ENCODE measurements around the gene MARK3. TPM values are rescaled to one million over a fixed set of nuclear protein-coding genes. Genes with fewer than 3 reads are reported as not detected.

The MARK3 gene
- polyA plus RNA-seq, 3 donors: 29.3 to 163 (median 44.7) TPM

DNA sequence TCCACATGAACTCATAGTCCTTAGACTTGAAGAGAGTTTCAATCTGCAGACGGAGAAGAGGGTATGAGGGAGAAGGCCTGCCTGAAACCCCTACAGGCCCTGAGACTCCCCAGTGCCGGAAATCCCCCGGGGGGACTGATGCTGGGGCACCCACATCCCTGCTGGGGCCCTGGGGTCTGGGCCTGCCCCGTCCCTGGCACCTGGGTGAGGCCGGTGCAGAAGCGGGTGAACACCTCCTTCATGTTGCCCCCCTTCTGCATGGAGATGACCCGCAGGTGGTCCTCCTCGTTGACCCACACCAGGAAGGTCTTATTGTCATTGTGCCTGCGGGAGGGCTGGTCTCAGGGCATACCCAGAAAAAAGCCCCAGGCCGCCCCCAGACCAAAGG, 135.0 kb downstream of the MARK3 start:
- Histone ChIP-seq H4K20me1 (ENCODE audit: insufficient read depth, low read length) (peaks cover 26% of the 10 kb centered on the region), H3K36me3 (replicated peaks in 1 of 2; ENCODE audit: control insufficient read depth in 1 of 2, insufficient read depth in 2 of 2, low read length in 2 of 2) (no peaks in the 10 kb centered on the region), H3K4me2 (replicated peaks; ENCODE audit: extremely low read depth, low read length, poor library complexity, severe bottlenecking) (peak overlapping the region; percentile 78), H3K9me3 (replicated peaks in 1 of 2; ENCODE audit: control insufficient read depth in 1 of 2, insufficient read depth in 1 of 2, low read length in 2 of 2) (peaks cover 6 to 9% of the 10 kb centered on the region in 2 donors), H2AFZ (ENCODE audit: insufficient read depth, low read depth, low read length, poor library complexity, severe bottlenecking) (peak overlapping the region; percentile 72), H3K79me2 (ENCODE audit: insufficient read depth, low read length) (no peaks in the 10 kb centered on the region), H3K27ac (ENCODE audit: low read depth in 1 of 2, low read length in 2 of 2) (no peak overlapping the region), H3K4me1 (ENCODE audit: control insufficient read depth in 1 of 2, insufficient read depth in 2 of 2, low read length in 2 of 2) (peaks cover 16 to 39% of the 10 kb centered on the region in 2 donors), H3K9ac (ENCODE audit: insufficient read depth, low read length, poor library complexity, severe bottlenecking) (no peak overlapping the region), H3K4me3 (replicated peaks in 1 of 3; ENCODE audit: low read depth in 2 of 3, low read length in 3 of 3) (peak overlapping the region in 1 of 3 experiments; percentile 69), H3K27me3 (ENCODE audit: control insufficient read depth in 2 of 2, insufficient read depth in 2 of 2, low read length in 2 of 2) (peaks cover 20 to 41% of the 10 kb centered on the region in 2 donors)
- TF ChIP-seq, protein P1, sequence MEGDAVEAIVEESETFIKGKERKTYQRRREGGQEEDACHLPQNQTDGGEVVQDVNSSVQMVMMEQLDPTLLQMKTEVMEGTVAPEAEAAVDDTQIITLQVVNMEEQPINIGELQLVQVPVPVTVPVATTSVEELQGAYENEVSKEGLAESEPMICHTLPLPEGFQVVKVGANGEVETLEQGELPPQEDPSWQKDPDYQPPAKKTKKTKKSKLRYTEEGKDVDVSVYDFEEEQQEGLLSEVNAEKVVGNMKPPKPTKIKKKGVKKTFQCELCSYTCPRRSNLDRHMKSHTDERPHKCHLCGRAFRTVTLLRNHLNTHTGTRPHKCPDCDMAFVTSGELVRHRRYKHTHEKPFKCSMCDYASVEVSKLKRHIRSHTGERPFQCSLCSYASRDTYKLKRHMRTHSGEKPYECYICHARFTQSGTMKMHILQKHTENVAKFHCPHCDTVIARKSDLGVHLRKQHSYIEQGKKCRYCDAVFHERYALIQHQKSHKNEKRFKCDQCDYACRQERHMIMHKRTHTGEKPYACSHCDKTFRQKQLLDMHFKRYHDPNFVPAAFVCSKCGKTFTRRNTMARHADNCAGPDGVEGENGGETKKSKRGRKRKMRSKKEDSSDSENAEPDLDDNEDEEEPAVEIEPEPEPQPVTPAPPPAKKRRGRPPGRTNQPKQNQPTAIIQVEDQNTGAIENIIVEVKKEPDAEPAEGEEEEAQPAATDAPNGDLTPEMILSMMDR (IDR thresholded peaks at IDR 0.05): no peak
- peaks cover 13% of the 10 kb centered on the region for H3K4me1 Mint-ChIP-seq
- intact Hi-C loops (cut with micrococcal nuclease): loop anchor here in 1 of 2 donors (5.0 to 10.0 kb wide), 2 partner anchors 42 to 185 kb away; partner anchors contain the start of genes BAG5, COA8 and EIF5
- peaks cover 0 to 7% of the 10 kb centered on the region in 2 donors for H3K36me3 Mint-ChIP-seq
- peaks cover 42 to 56% (median 43%) of the 10 kb centered on the region in 3 donors for H3K27me3 Mint-ChIP-seq (ENCODE audit: low read depth in 3 of 3)
- peaks cover 0 to 16% (median 6%) of the 10 kb centered on the region in 7 donors for H3K9me3 Mint-ChIP-seq
- peak overlapping the region; percentile 69 to 73 for H3K4me3 Mint-ChIP-seq
- 75% methylated on average over 9 of the region's 10 CpGs for WGBS (ENCODE audit: insufficient coverage)
- no peak overlapping the region for H3K27ac Mint-ChIP-seq
- DNase-seq: no peak

DNA sequence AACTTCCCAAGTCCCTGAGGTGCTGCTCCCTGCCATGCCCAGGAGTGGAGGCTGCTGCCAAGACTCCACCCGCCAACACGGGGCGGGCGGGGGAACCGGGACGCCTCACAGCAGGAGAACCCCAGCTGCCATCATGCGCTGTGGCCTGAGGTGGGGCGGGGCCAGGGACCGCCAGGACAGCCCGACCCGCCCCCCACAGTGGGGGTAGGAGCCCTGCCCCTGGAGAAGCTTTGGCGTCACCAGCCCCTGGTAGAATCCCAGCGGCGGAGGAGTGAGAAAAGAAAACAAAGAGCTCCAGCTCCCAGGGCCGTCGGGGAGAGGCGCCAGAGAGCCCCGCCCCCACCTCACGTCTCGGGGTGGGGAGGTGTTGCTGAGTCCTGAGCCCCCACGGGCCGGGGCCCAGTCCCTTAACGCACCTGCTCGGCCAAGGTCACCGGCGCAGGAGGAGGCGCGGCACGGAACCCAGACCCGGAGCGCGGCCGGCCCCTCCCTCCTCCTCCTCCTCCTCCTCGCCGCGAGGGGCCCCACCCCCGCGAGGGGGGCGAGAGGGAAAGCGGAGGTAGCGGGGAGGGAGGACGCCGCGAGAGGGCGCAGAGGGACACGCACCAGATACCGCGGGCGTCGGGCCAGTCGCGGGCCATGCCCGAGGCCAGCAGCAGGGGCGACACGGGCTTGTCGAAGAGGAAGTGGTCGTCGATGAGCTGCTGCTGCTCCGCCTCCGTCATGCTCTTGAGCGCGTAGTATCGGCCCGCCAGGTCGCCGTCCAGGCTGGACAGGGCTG, 135.6 kb downstream of the MARK3 start:
- WGBS (ENCODE audit: insufficient coverage): 2% methylated on average over 49 of the region's 66 CpGs
- Histone ChIP-seq H3K9ac (ENCODE audit: insufficient read depth, low read length, poor library complexity, severe bottlenecking) (peak overlapping the region; percentile 40), H2AFZ (ENCODE audit: insufficient read depth, low read depth, low read length, poor library complexity, severe bottlenecking) (peak overlapping the region; percentile 72), H3K27ac (ENCODE audit: low read depth in 1 of 2, low read length in 2 of 2) (no peak overlapping the region), H3K27me3 (ENCODE audit: control insufficient read depth in 2 of 2, insufficient read depth in 2 of 2, low read length in 2 of 2) (peaks cover 20 to 41% of the 10 kb centered on the region in 2 donors), H3K36me3 (replicated peaks in 1 of 2; ENCODE audit: control insufficient read depth in 1 of 2, insufficient read depth in 2 of 2, low read length in 2 of 2) (no peaks in the 10 kb centered on the region), H4K20me1 (ENCODE audit: insufficient read depth, low read length) (peaks cover 25% of the 10 kb centered on the region), H3K9me3 (replicated peaks in 1 of 2; ENCODE audit: control insufficient read depth in 1 of 2, insufficient read depth in 1 of 2, low read length in 2 of 2) (peaks cover 6 to 9% of the 10 kb centered on the region in 2 donors), H3K79me2 (ENCODE audit: insufficient read depth, low read length) (no peaks in the 10 kb centered on the region), H3K4me3 (replicated peaks in 1 of 3; ENCODE audit: low read depth in 2 of 3, low read length in 3 of 3) (peak overlapping the region; percentile 32 to 69 (median 42)), H3K4me1 (ENCODE audit: control insufficient read depth in 1 of 2, insufficient read depth in 2 of 2, low read length in 2 of 2) (peaks cover 16 to 41% of the 10 kb centered on the region in 2 donors), H3K4me2 (replicated peaks; ENCODE audit: extremely low read depth, low read length, poor library complexity, severe bottlenecking) (peak overlapping the region; percentile 78)
- H3K27ac Mint-ChIP-seq: no peak overlapping the region
- H3K36me3 Mint-ChIP-seq: peaks cover 0 to 7% of the 10 kb centered on the region in 2 donors
- H3K9me3 Mint-ChIP-seq: peaks cover 0 to 16% (median 6%) of the 10 kb centered on the region in 7 donors
- peaks cover 18% of the 10 kb centered on the region for H3K4me1 Mint-ChIP-seq
- intact Hi-C loops (cut with micrococcal nuclease): loop anchor here in 1 of 2 donors (5.0 to 10.0 kb wide), 2 partner anchors 41 to 186 kb away; partner anchors contain the start of genes BAG5, COA8 and EIF5
- peaks cover 42 to 54% (median 43%) of the 10 kb centered on the region in 3 donors for H3K27me3 Mint-ChIP-seq (ENCODE audit: low read depth in 3 of 3)
- TF ChIP-seq, protein P1 (IDR thresholded peaks at IDR 0.05): peak; percentile 68
- DNase-seq: peak; percentile 80 to 89 (median 84)
- peak overlapping the region; percentile 73 to 81 for H3K4me3 Mint-ChIP-seq

Measured in CD14-positive monocyte (primary cell).